RWPE2 (cell line): Measurements from ENCODE around the gene MAP3K8.

ENCODE experiments used
- ATAC-seq: fragments of 200-7000 bp; cut with Tn5 transposase; 3 replicates; pipeline ENCODE4 v1.9.1; 2021; ENCODE audit warnings: low read depth
- DNase-seq: peaks from one replicate; pipeline ENCODE4 v3.0.0-alpha.2; 2020; ENCODE audit warnings: low spot score
- H3K27ac ChIP-seq: fragments of 450-650 bp; 2 replicates; pipeline ENCODE4 v1.5.1; 2017; ENCODE audit warnings: mild to moderate bottlenecking; ENCODE audit not compliant: poor library complexity, severe bottlenecking
- H3K27me3 ChIP-seq: fragments of 250-450 bp; sonication (Bioruptor Pico); 2 replicates; pipeline ENCODE4 v1.5.1; 2021; ENCODE audit warnings: mild to moderate bottlenecking, moderate library complexity; ENCODE audit not compliant: insufficient read depth, poor library complexity, severe bottlenecking
- H3K36me3 ChIP-seq: fragments of 250-450 bp; sonication (Bioruptor Pico); 2 replicates; pipeline ENCODE4 v1.5.1; 2020; ENCODE audit warnings: low read depth, mild to moderate bottlenecking, moderate library complexity
- H3K4me1 ChIP-seq: fragments of 250-450 bp; sonication (Bioruptor Pico); 2 replicates; pipeline ENCODE4 v1.5.1; 2021; ENCODE audit warnings: mild to moderate bottlenecking, moderate library complexity; ENCODE audit not compliant: insufficient read depth, poor library complexity, severe bottlenecking
- H3K4me3 ChIP-seq: fragments of 250-450 bp; sonication (Bioruptor Pico); 2 replicates; pipeline ENCODE4 v1.5.1; 2021; ENCODE audit warnings: mild to moderate bottlenecking, moderate library complexity; ENCODE audit not compliant: severe bottlenecking
- H3K9me3 ChIP-seq: fragments of 250-450 bp; sonication (Bioruptor Pico); 2 replicates; pipeline ENCODE4 v1.5.1; 2021; ENCODE audit warnings: mild to moderate bottlenecking, moderate library complexity; ENCODE audit not compliant: severe bottlenecking
- CTCF ChIP-seq: fragments of 450-650 bp; IDR thresholded peaks from one replicate; pipeline ENCODE4 v1.5.1; 2017; ENCODE audit warnings: mild to moderate bottlenecking, moderate library complexity; ENCODE audit not compliant: poor library complexity, severe bottlenecking

MAP3K8 gene

GRCh38 chr10:30433730-30434272 is at the start of gene MAP3K8:
Gene MAP3K8, plus strand, starts transcription at chr10:30434184. Its CDS starts 4,755 bp downstream, at chr10:30438939.
- ATAC-seq (peak; percentile 84), DNase-seq (peak; percentile 80)
- Histone ChIP-seq H3K9me3 (no peaks in the 10 kb centered on the region), H3K4me1 (peaks cover 36% of the 10 kb centered on the region), H3K27me3 (no peaks in the 10 kb centered on the region), H3K27ac (peak within 1 kb of the TSS; percentile 79), H3K36me3 (no peaks in the 10 kb centered on the region), H3K4me3 (peak within 1 kb of the TSS; percentile 80)
- no peak for TF ChIP-seq CTCF

GRCh38 chr10:30384701-30385201 is 49.2 kb upstream of the MAP3K8 start:
- Histone ChIP-seq H3K4me1 (peaks cover 13% of the 10 kb centered on the region), H3K36me3 (no peaks in the 10 kb centered on the region), H3K27me3 (no peaks in the 10 kb centered on the region), H3K4me3 (no peak overlapping the region), H3K9me3 (no peaks in the 10 kb centered on the region), H3K27ac (no peak overlapping the region)
- ATAC-seq (peak; percentile 59), DNase-seq (no peak)
- peak; percentile 56 for TF ChIP-seq CTCF

- ATAC-seq (peak; percentile 76), DNase-seq (no peak)
- H3K27me3 ChIP-seq, result no peaks in the 10 kb centered on the region
- H3K27ac ChIP-seq, result peak overlapping the region; percentile 67
- H3K36me3 ChIP-seq, result no peaks in the 10 kb centered on the region
- TF ChIP-seq CTCF, result no peak
- H3K4me1 ChIP-seq, result peaks cover 13% of the 10 kb centered on the region
- H3K4me3 ChIP-seq, result no peak overlapping the region
- no peaks in the 10 kb centered on the region for H3K9me3 ChIP-seq
These were observed 47.0 kb upstream of the MAP3K8 start for GRCh38 chr10:30386801-30387588.

GRCh38 chr10:30387646-30388243 is 46.2 kb upstream of the MAP3K8 start:
- H3K4me3 ChIP-seq, result no peak overlapping the region
- no peaks in the 10 kb centered on the region for H3K9me3 ChIP-seq
- ATAC-seq (peak; percentile 66), DNase-seq (no peak)
- H3K36me3 ChIP-seq, result no peaks in the 10 kb centered on the region
- H3K4me1 ChIP-seq, result peaks cover 13% of the 10 kb centered on the region
- peak; percentile 32 for TF ChIP-seq CTCF
- H3K27me3 ChIP-seq, result no peaks in the 10 kb centered on the region
- peak overlapping the region; percentile 67 for H3K27ac ChIP-seq
